Gastroesophageal sphincter (tissue), 4 donors: ENCODE results near the gene FUT4. TPM values are rescaled to one million over a fixed set of nuclear protein-coding genes. Genes with fewer than 3 reads are reported as not detected.

Experiments
- ATAC-seq: fragments of 150-250 bp; one replicate; pipeline ENCODE4 v1.9.1; 2016; ENCODE audit warnings: mild to moderate bottlenecking, moderate library complexity
- H3K27ac ChIP-seq, 4 donors: fragments of 200-600 bp; sonication (generic) in 3 of 4; 1 replicate in 3 of 4; 2 replicates in 1 of 4; pipeline ENCODE4 v1.5.1; 2016 to 2019
- H3K27me3 ChIP-seq: fragments of 200-600 bp; sonication (generic); one replicate; pipeline ENCODE4 v1.5.1; 2019
- H3K36me3 ChIP-seq, 2 donors: fragments of 200-600 bp; sonication (generic); one replicate each; pipeline ENCODE4 v1.5.1; 2019; ENCODE audit warnings: control low read depth in 1 of 2
- H3K4me1 ChIP-seq, 3 donors: fragments of 200-600 bp; sonication (generic); 1 replicate in 2 of 3; 2 replicates in 1 of 3; pipeline ENCODE4 v1.5.1; 2016 to 2019; ENCODE audit warnings: control low read depth in 2 of 3
- H3K4me3 ChIP-seq, 2 donors: fragments of 200-600 bp; sonication (generic); one replicate each; pipeline ENCODE4 v1.5.1; 2019; ENCODE audit warnings: mild to moderate bottlenecking in 1 of 2, moderate library complexity in 1 of 2
- H3K9me3 ChIP-seq, 3 donors: fragments of 200-600 bp; sonication (generic); one replicate each; pipeline ENCODE4 v1.5.1; 2017 to 2019; ENCODE audit warnings: control low read depth in 2 of 3
- CTCF ChIP-seq, 4 experiments: fragments of 200-600 bp in 2 of 4; fragments of 450-650 bp in 2 of 4; sonication (generic) in 1 of 4; IDR thresholded peaks; one replicate each; pipeline ENCODE4 v1.5.1; 2017 to 2019; ENCODE audit warnings: antibody characterized with exemption in 4 of 4, mild to moderate bottlenecking in 2 of 4, moderate library complexity in 2 of 4
- EP300 ChIP-seq: sonication (generic); formaldehyde crosslinking; IDR thresholded peaks from one replicate; pipeline ENCODE4 v1.6.1; 2017; ENCODE audit warnings: antibody characterized with exemption, mild to moderate bottlenecking
- POLR2A ChIP-seq, 2 donors: fragments of 450-650 bp; IDR thresholded peaks; one replicate each; pipeline ENCODE4 v1.6.1; 2017; ENCODE audit warnings: antibody characterized with exemption in 2 of 2, mild to moderate bottlenecking in 2 of 2, moderate library complexity in 1 of 2
- POLR2AphosphoS5 ChIP-seq: sonication (generic); formaldehyde crosslinking; IDR thresholded peaks from one replicate; pipeline ENCODE4 v1.6.1; 2017; ENCODE audit warnings: antibody characterized with exemption
- WGBS, 2 donors: methylation state at CpG; one replicate each; pipeline ENCODE4 v1.1.5; 2018; ENCODE audit warnings: low coverage in 1 of 2; 5-methylcytosine and 5-hydroxymethylcytosine counted together
- total RNA-seq, 4 donors: library from RNA; depleted of rRNA; stranded (reverse); fragments of >200 nt; gene quantifications; one replicate each; pipeline ENCODE4 v1.1.0, GENCODE V29; 2016

Gene FUT4
- total RNA-seq, 4 donors from 2014 or later: 5.2 to 7.8 (median 7.6) TPM

GRCh38 chr11:94533206-94533605 is 10.5 kb upstream of the FUT4 start:
- peaks cover 15% of the 10 kb centered on the region for H3K27me3 ChIP-seq
- ATAC-seq: no peak
- no peak overlapping the region for H3K4me3 ChIP-seq
- TF ChIP-seq POLR2AphosphoS5 (no peak), POLR2A (IDR thresholded peaks at IDR 0.05) (no peak), CTCF (IDR thresholded peaks at IDR 0.05) (no peak), EP300 (no peak)
- peaks cover 0 to 15% (median 0%) of the 10 kb centered on the region in 3 donors for H3K4me1 ChIP-seq
- WGBS, 2 donors: 73 to 82% methylated on average over 1 of the region's 1 CpG
- peak overlapping the region in 1 of 4 donors; percentile 17 for H3K27ac ChIP-seq
- H3K9me3 ChIP-seq: no peaks in the 10 kb centered on the region
- no peaks in the 10 kb centered on the region for H3K36me3 ChIP-seq

- no peaks in the 10 kb centered on the region for H3K9me3 ChIP-seq
- peak overlapping the region in 1 of 4 donors; percentile 17 for H3K27ac ChIP-seq
- peak; percentile 43 for ATAC-seq
- H3K27me3 ChIP-seq: peaks cover 15% of the 10 kb centered on the region
- WGBS, 2 donors: 46 to 61% methylated on average over 5 to 6 of the region's 6 CpGs
- no peaks in the 10 kb centered on the region for H3K36me3 ChIP-seq
- TF ChIP-seq EP300 (no peak), CTCF (IDR thresholded peaks at IDR 0.05) (no peak), POLR2A (IDR thresholded peaks at IDR 0.05) (no peak), POLR2AphosphoS5 (no peak)
- H3K4me3 ChIP-seq: no peak overlapping the region
- peaks cover 0 to 15% (median 0%) of the 10 kb centered on the region in 3 donors for H3K4me1 ChIP-seq
These were observed 9.8 kb upstream of the FUT4 start for GRCh38 chr11:94533696-94534630.

- H3K27me3 ChIP-seq: peaks cover 15% of the 10 kb centered on the region
- no peak overlapping the region for H3K4me3 ChIP-seq
- H3K36me3 ChIP-seq: no peaks in the 10 kb centered on the region
- peaks cover 0 to 15% (median 0%) of the 10 kb centered on the region in 3 donors for H3K4me1 ChIP-seq
- H3K9me3 ChIP-seq: no peaks in the 10 kb centered on the region
- no peak for ATAC-seq
- H3K27ac ChIP-seq: no peak overlapping the region
- TF ChIP-seq EP300: no peak
- TF ChIP-seq POLR2AphosphoS5: no peak
- TF ChIP-seq CTCF (IDR thresholded peaks at IDR 0.05): no peak
- no peak for TF ChIP-seq POLR2A (IDR thresholded peaks at IDR 0.05)
These were observed 7.3 kb upstream of the FUT4 start for GRCh38 chr11:94536386-94536785.

- 50 to 55% methylated on average over 3 of the region's 3 CpGs for WGBS, 2 donors
- Histone ChIP-seq H3K4me1 (peaks cover 0 to 15% (median 0%) of the 10 kb centered on the region in 3 donors), H3K4me3 (no peak overlapping the region), H3K27me3 (peaks cover 15% of the 10 kb centered on the region), H3K36me3 (no peaks in the 10 kb centered on the region), H3K9me3 (no peaks in the 10 kb centered on the region), H3K27ac (no peak overlapping the region)
- TF ChIP-seq POLR2AphosphoS5 (no peak), EP300 (no peak), POLR2A (IDR thresholded peaks at IDR 0.05) (no peak), CTCF (IDR thresholded peaks at IDR 0.05) (no peak)
- ATAC-seq: no peak
These were observed 6.6 kb upstream of the FUT4 start for GRCh38 chr11:94537031-94537600.
